Hepatocyte (in vitro differentiated cells): ENCODE results near the gene C20orf173.

Experiments
- EZH2 ChIP-seq: fragments of 200-600 bp; sonication (generic); IDR thresholded peaks from 2 replicates; pipeline ENCODE4 v1.6.1; 2016; ENCODE audit warnings: antibody characterized with exemption, mild to moderate bottlenecking, borderline replicate concordance
- EZH2phosphoT487 ChIP-seq: fragments of 200-600 bp; sonication (generic); IDR thresholded peaks from one replicate; pipeline ENCODE4 v1.6.1; 2018; ENCODE audit warnings: antibody characterized with exemption, mild to moderate bottlenecking, low read depth, moderate library complexity; ENCODE audit not compliant: unreplicated experiment, severe bottlenecking
- TF ChIP-seq, protein P1 (sequence below): fragments of 200-600 bp; sonication (generic); IDR thresholded peaks from 2 replicates; pipeline ENCODE4 v1.5.1; 2016; ENCODE audit warnings: antibody characterized with exemption, mild to moderate bottlenecking; ENCODE audit not compliant: poor library complexity

DNA sequence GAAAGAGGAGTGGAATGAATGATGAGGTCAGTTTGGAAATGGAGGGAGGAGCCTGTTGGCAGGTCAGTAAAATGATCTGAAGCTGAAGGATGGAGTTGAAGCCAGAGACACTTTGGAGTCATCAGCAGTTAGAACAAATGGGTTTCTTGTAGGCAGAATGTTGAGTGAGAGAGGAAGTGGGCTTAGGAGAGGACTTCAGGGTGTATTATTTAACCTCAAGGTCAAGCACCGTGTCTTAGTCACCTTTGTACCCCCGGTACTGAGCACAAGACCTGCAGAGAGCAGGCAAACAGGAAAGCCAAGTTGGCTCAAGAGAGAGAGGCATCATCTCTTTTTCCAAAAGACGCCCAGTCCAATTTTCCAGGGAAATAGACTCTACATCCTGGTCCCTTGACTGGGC lies 23.3 kb downstream of the C20orf173 start:
- TF ChIP-seq, protein P1, sequence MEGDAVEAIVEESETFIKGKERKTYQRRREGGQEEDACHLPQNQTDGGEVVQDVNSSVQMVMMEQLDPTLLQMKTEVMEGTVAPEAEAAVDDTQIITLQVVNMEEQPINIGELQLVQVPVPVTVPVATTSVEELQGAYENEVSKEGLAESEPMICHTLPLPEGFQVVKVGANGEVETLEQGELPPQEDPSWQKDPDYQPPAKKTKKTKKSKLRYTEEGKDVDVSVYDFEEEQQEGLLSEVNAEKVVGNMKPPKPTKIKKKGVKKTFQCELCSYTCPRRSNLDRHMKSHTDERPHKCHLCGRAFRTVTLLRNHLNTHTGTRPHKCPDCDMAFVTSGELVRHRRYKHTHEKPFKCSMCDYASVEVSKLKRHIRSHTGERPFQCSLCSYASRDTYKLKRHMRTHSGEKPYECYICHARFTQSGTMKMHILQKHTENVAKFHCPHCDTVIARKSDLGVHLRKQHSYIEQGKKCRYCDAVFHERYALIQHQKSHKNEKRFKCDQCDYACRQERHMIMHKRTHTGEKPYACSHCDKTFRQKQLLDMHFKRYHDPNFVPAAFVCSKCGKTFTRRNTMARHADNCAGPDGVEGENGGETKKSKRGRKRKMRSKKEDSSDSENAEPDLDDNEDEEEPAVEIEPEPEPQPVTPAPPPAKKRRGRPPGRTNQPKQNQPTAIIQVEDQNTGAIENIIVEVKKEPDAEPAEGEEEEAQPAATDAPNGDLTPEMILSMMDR, result no peak
- TF ChIP-seq EZH2, result no peak
- no peak for TF ChIP-seq EZH2phosphoT487
